GM19035 (cell line): Measurements from ENCODE around the gene EVI5.
A peak's percentile ranks its signal among the peaks of the same experiment; 100 is the strongest.
"Not testable (repeated sequence)": the region's sequence is repeated elsewhere in the genome, so short reads cannot be mapped to it uniquely, and the experiment has no call there.

Experiments
- ATAC-seq: cut with Tn5 transposase; IDR thresholded peaks from one replicate; pipeline ENCODE4 v1.9.1; 2021; ENCODE audit not compliant: unreplicated experiment

Gene EVI5

GRCh38 chr1:92583821-92584760, 200.8 kb downstream of the EVI5 start:
- ATAC-seq = peak; percentile 76

- ATAC-seq = no peak
These were observed 207.5 kb downstream of the EVI5 start for GRCh38 chr1:92577261-92577895.

GRCh38 chr1:92575123-92575522, 209.8 kb downstream of the EVI5 start:
- no peak for ATAC-seq

- ATAC-seq = no peak
These were observed 212.4 kb downstream of the EVI5 start for GRCh38 chr1:92572520-92572919.

- no peak for ATAC-seq
These were observed 213.3 kb downstream of the EVI5 start for GRCh38 chr1:92571578-92571977.

- ATAC-seq = no peak
These were observed 217.6 kb downstream of the EVI5 start for GRCh38 chr1:92567211-92567868.

- peak; percentile 96 for ATAC-seq
These were observed 221.3 kb downstream of the EVI5 start for GRCh38 chr1:92563457-92564216.

- ATAC-seq = no peak
These were observed 228.6 kb downstream of the EVI5 start for GRCh38 chr1:92556350-92556749.

GRCh38 chr1:92554216-92554615, 230.7 kb downstream of the EVI5 start:
- ATAC-seq = no peak

GRCh38 chr1:92551916-92552315, 233.0 kb downstream of the EVI5 start:
- ATAC-seq = no peak

- no peak for ATAC-seq
These were observed 240.1 kb downstream of the EVI5 start for GRCh38 chr1:92544756-92545165.

- ATAC-seq = no peak
These were observed 241.5 kb downstream of the EVI5 start for GRCh38 chr1:92543131-92544055.

GRCh38 chr1:92538413-92539061, 246.4 kb downstream of the EVI5 start:
- peak; percentile 49 for ATAC-seq

GRCh38 chr1:92538048-92538412, 246.9 kb downstream of the EVI5 start:
- ATAC-seq = peak; percentile 68

GRCh38 chr1:92536980-92537884, 247.7 kb downstream of the EVI5 start:
- peak; percentile 66 for ATAC-seq

- no peak for ATAC-seq
These were observed 248.5 kb downstream of the EVI5 start for GRCh38 chr1:92536211-92536979.

- ATAC-seq = not testable (repeated sequence)
These were observed 252.5 kb downstream of the EVI5 start for GRCh38 chr1:92532371-92532770.

GRCh38 chr1:92531939-92532338, 253.0 kb downstream of the EVI5 start:
- ATAC-seq = not testable (repeated sequence)
